ENCODE measurements around the gene CMTM5. TPM values are rescaled to one million over a fixed set of nuclear protein-coding genes. Genes with fewer than 3 reads are reported as not detected.

Gene CMTM5
- total RNA-seq, 1 donor from 2014 or later: not detected

GRCh38 chr14:23353433-23353780 lies 23.4 kb upstream of the CMTM5 start:
- Histone ChIP-seq H3K36me3 (peaks cover 0 to 6% of the 10 kb centered on the region in 2 donors), H3K27me3 (no peaks in the 10 kb centered on the region), H3K9me3 (no peaks in the 10 kb centered on the region), H3K27ac (peak overlapping the region; percentile 76), H3K4me3 (no peak overlapping the region), H3K4me1 (peaks cover 20% of the 10 kb centered on the region)
- TF ChIP-seq POLR2AphosphoS5 (IDR thresholded peaks at IDR 0.05; ENCODE audit: insufficient read depth in 1 of 2, low read depth in 1 of 2): no peak
- DNase-seq (ENCODE audit: extremely low spot score in 2 of 2): peak in 1 of 2 donors; percentile 85
- intact Hi-C loops (cut with DNase I): no loop called here

- DNase-seq (ENCODE audit: extremely low spot score in 2 of 2): peak in 1 of 2 donors; percentile 78
- no peak for TF ChIP-seq POLR2A (IDR thresholded peaks at IDR 0.05)
- TF ChIP-seq CTCF (IDR thresholded peaks at IDR 0.05): no peak
- TF ChIP-seq POLR2AphosphoS5 (IDR thresholded peaks at IDR 0.05; ENCODE audit: insufficient read depth in 1 of 2, low read depth in 1 of 2): no peak
- no peaks in the 10 kb centered on the region for H3K9me3 ChIP-seq
- H3K27me3 ChIP-seq: no peaks in the 10 kb centered on the region
- H3K4me3 ChIP-seq: no peak overlapping the region
- H3K36me3 ChIP-seq: peaks cover 0 to 17% of the 10 kb centered on the region in 2 donors
- intact Hi-C loops (cut with DNase I): no loop called here
- peaks cover 20% of the 10 kb centered on the region for H3K4me1 ChIP-seq
- no peak overlapping the region for H3K27ac ChIP-seq
Observed at GRCh38 chr14:23354990-23355389, 21.9 kb upstream of the CMTM5 start.

GRCh38 chr14:23355871-23356435 lies 20.9 kb upstream of the CMTM5 start:
- DNase-seq (ENCODE audit: extremely low spot score in 2 of 2): peak in 1 of 2 donors; percentile 71
- Histone ChIP-seq H3K27me3 (no peaks in the 10 kb centered on the region), H3K27ac (no peak overlapping the region), H3K4me3 (no peak overlapping the region), H3K9me3 (no peaks in the 10 kb centered on the region), H3K36me3 (peaks cover 0 to 24% of the 10 kb centered on the region in 2 donors), H3K4me1 (peaks cover 29% of the 10 kb centered on the region)
- TF ChIP-seq CTCF (IDR thresholded peaks at IDR 0.05) (no peak), POLR2AphosphoS5 (IDR thresholded peaks at IDR 0.05; ENCODE audit: insufficient read depth in 1 of 2, low read depth in 1 of 2) (no peak), POLR2A (IDR thresholded peaks at IDR 0.05) (no peak)
- intact Hi-C loops (cut with DNase I): no loop called here

GRCh38 chr14:23356662-23357061 lies 20.2 kb upstream of the CMTM5 start:
- H3K27me3 ChIP-seq: no peaks in the 10 kb centered on the region
- H3K36me3 ChIP-seq: peaks cover 0 to 24% of the 10 kb centered on the region in 2 donors
- no peak for TF ChIP-seq POLR2AphosphoS5 (IDR thresholded peaks at IDR 0.05; ENCODE audit: insufficient read depth in 1 of 2, low read depth in 1 of 2)
- no peak for TF ChIP-seq POLR2A (IDR thresholded peaks at IDR 0.05)
- no peak for TF ChIP-seq CTCF (IDR thresholded peaks at IDR 0.05)
- H3K4me3 ChIP-seq: no peak overlapping the region
- peaks cover 33% of the 10 kb centered on the region for H3K4me1 ChIP-seq
- peak in 1 of 2 donors; percentile 67 for DNase-seq (ENCODE audit: extremely low spot score in 2 of 2)
- no peak overlapping the region for H3K27ac ChIP-seq
- H3K9me3 ChIP-seq: no peaks in the 10 kb centered on the region
- intact Hi-C loops (cut with DNase I): no loop called here

GRCh38 chr14:23357261-23357660 lies 19.6 kb upstream of the CMTM5 start:
- TF ChIP-seq POLR2AphosphoS5 (IDR thresholded peaks at IDR 0.05; ENCODE audit: insufficient read depth in 1 of 2, low read depth in 1 of 2) (no peak), POLR2A (IDR thresholded peaks at IDR 0.05) (no peak), CTCF (IDR thresholded peaks at IDR 0.05) (no peak)
- H3K27me3 ChIP-seq: no peaks in the 10 kb centered on the region
- H3K9me3 ChIP-seq: no peaks in the 10 kb centered on the region
- peaks cover 0 to 24% of the 10 kb centered on the region in 2 donors for H3K36me3 ChIP-seq
- peak in 1 of 2 donors; percentile 86 for DNase-seq (ENCODE audit: extremely low spot score in 2 of 2)
- no peak overlapping the region for H3K4me3 ChIP-seq
- intact Hi-C loops (cut with DNase I): no loop called here
- H3K27ac ChIP-seq: no peak overlapping the region
- H3K4me1 ChIP-seq: peaks cover 33% of the 10 kb centered on the region
